ENCODE results near the gene LRP6. TPM values are rescaled to one million over a fixed set of nuclear protein-coding genes. Genes with fewer than 3 reads are reported as not detected.

LRP6 gene
- total RNA-seq, 1 experiment from 2014 or later: 45.5 TPM

GRCh38 chr12:12171991-12172511 lies 94.8 kb downstream of the LRP6 start:
- H3K36me3 ChIP-seq (ENCODE audit: low read depth): no peaks in the 10 kb centered on the region
- H3K4me2 ChIP-seq: no peak overlapping the region
- no peaks in the 10 kb centered on the region for H3K9me2 ChIP-seq (ENCODE audit: insufficient read depth)
- H3K4me1 ChIP-seq (replicated peaks; ENCODE audit: insufficient read depth): no peaks in the 10 kb centered on the region
- no peaks in the 10 kb centered on the region for H3K9me3 ChIP-seq (ENCODE audit: insufficient read depth, low read depth)
- intact Hi-C loops (cut with micrococcal nuclease; ENCODE audit: unreplicated experiment): no loop called here
- POLR2A ChIA-PET (ENCODE audit: unreplicated experiment): no interaction called here
- peaks cover 4% of the 10 kb centered on the region for H4K20me1 ChIP-seq (ENCODE audit: insufficient read depth)
- no peaks in the 10 kb centered on the region for H3K27me3 ChIP-seq (ENCODE audit: insufficient read depth, low read depth)
- TF ChIP-seq EZH2 (IDR thresholded peaks at IDR 0.05; ENCODE audit: low read depth) (no peak), CTCF (conservative IDR thresholded peaks at IDR 0.05) (no peak)
- H3K27ac ChIP-seq: no peak overlapping the region
- no TSS peak for BruUV-seq (replicated peaks)
- DNase-seq: no peak
- H3K4me3 ChIP-seq: no peak overlapping the region
- H3K79me2 ChIP-seq (ENCODE audit: low read depth): 0 out of 2 replicates have a peak, but pooled peaks cover 4% of the 10 kb centered on the region
- CTCF ChIA-PET: no interaction called here
- H3F3A ChIP-seq (ENCODE audit: insufficient read depth, low read depth): no peaks in the 10 kb centered on the region
- H2AFZ ChIP-seq: no peak overlapping the region

DNA sequence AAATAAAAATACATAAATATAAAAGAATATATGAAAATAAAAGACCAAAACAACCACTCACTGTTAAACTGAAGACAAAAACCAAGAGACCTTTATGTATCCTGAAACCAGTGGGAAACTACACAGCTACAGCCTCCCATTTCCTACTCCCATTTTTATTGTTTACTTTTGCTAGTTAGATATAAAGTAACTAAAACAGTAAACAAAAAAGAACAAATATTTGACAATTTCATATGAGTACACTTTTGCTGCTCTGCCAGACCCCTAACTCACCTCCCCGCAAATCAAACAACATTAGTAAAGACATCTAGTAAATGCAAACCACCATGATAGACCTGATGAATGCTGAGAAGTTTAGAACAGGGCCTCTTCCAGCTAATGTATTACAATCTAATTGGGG lies 99.0 kb downstream of the LRP6 start:
- no peaks in the 10 kb centered on the region for H3K4me1 ChIP-seq (replicated peaks; ENCODE audit: insufficient read depth)
- CTCF ChIA-PET: no interaction called here
- TF ChIP-seq EZH2 (IDR thresholded peaks at IDR 0.05; ENCODE audit: low read depth) (no peak), CTCF (conservative IDR thresholded peaks at IDR 0.05) (no peak)

GRCh38 chr12:12166751-12167150 lies 100.1 kb downstream of the LRP6 start:
- no peak for DNase-seq
- intact Hi-C loops (cut with micrococcal nuclease; ENCODE audit: unreplicated experiment): no loop called here

More for the DNA sequence above, 99.0 kb downstream of the LRP6 start:
- Histone ChIP-seq H3K79me2 (ENCODE audit: low read depth) (no peaks in the 10 kb centered on the region), H3K9me2 (ENCODE audit: insufficient read depth) (no peaks in the 10 kb centered on the region), H3K27ac (no peak overlapping the region), H3K27me3 (ENCODE audit: insufficient read depth, low read depth) (no peaks in the 10 kb centered on the region), H3K9me3 (ENCODE audit: insufficient read depth, low read depth) (no peaks in the 10 kb centered on the region), H3K4me2 (no peak overlapping the region), H3K4me3 (no peak overlapping the region), H2AFZ (no peak overlapping the region), H3K36me3 (ENCODE audit: low read depth) (no peaks in the 10 kb centered on the region), H3F3A (ENCODE audit: insufficient read depth, low read depth) (no peaks in the 10 kb centered on the region), H4K20me1 (ENCODE audit: insufficient read depth) (peaks cover 4% of the 10 kb centered on the region)
- no peak for DNase-seq
- POLR2A ChIA-PET (ENCODE audit: unreplicated experiment): no interaction called here
- intact Hi-C loops (cut with micrococcal nuclease; ENCODE audit: unreplicated experiment): no loop called here
- BruUV-seq (replicated peaks): no TSS peak

More at GRCh38 chr12:12166751-12167150, 100.1 kb downstream of the LRP6 start:
- no peak overlapping the region for H2AFZ ChIP-seq
- no peaks in the 10 kb centered on the region; the same call in 1 of the 2 replicates for H4K20me1 ChIP-seq (ENCODE audit: insufficient read depth)
- H3K79me2 ChIP-seq (ENCODE audit: low read depth): no peaks in the 10 kb centered on the region
- no peak overlapping the region for H3K4me2 ChIP-seq
- H3K4me1 ChIP-seq (replicated peaks; ENCODE audit: insufficient read depth): no peaks in the 10 kb centered on the region
- no peaks in the 10 kb centered on the region for H3K27me3 ChIP-seq (ENCODE audit: insufficient read depth, low read depth)
- ChIA-PET POLR2A (ENCODE audit: unreplicated experiment) (no interaction called here), CTCF (interaction anchor here (0.6 kb wide), 1 partner anchor 27 kb away, joined by 5 read pairs; no protein-coding TSS in a partner anchor)
- no TSS peak for BruUV-seq (replicated peaks)
- H3K27ac ChIP-seq: no peak overlapping the region
- TF ChIP-seq EZH2 (IDR thresholded peaks at IDR 0.05; ENCODE audit: low read depth): no peak
- no peak for TF ChIP-seq CTCF (conservative IDR thresholded peaks at IDR 0.05)
- no peak overlapping the region for H3K4me3 ChIP-seq
- H3K9me2 ChIP-seq (ENCODE audit: insufficient read depth): no peaks in the 10 kb centered on the region
- no peaks in the 10 kb centered on the region for H3F3A ChIP-seq (ENCODE audit: insufficient read depth, low read depth)
- H3K9me3 ChIP-seq (ENCODE audit: insufficient read depth, low read depth): no peaks in the 10 kb centered on the region
- no peaks in the 10 kb centered on the region for H3K36me3 ChIP-seq (ENCODE audit: low read depth)

Measured in PC-9 (cell line).